IMR-90 (cell line): ENCODE results near the gene FBXO4. TPM values are rescaled to one million over a fixed set of nuclear protein-coding genes. Genes with fewer than 3 reads are reported as not detected.

Experiments used
- polyA plus RNA-seq, 3 experiments: library from polyadenylated mRNA; depleted of rRNA; stranded (reverse); fragments of >200 nt; gene quantifications; 2 replicates each; pipeline ENCODE4 v1.2.3, GENCODE V29; 2012; ENCODE audit warnings: low replicate concordance in 1 of 3
- total RNA-seq: library from RNA; depleted of rRNA; stranded (reverse); fragments of >200 nt; gene quantifications from 2 replicates; pipeline ENCODE4 v1.2.3, GENCODE V29; 2012
- TF ChIP-seq, protein P1 (sequence below): fragments of 150-350 bp; IDR thresholded peaks from 2 replicates; pipeline ENCODE4 v1.6.1; 2017; ENCODE audit warnings: mild to moderate bottlenecking, antibody characterized with exemption, low read length, low read depth

FBXO4 gene
- total and polyA plus RNA-seq, 2 of the 4 experiments (the other 2 are of a cell fraction): 3.5 to 4.1 TPM

DNA sequence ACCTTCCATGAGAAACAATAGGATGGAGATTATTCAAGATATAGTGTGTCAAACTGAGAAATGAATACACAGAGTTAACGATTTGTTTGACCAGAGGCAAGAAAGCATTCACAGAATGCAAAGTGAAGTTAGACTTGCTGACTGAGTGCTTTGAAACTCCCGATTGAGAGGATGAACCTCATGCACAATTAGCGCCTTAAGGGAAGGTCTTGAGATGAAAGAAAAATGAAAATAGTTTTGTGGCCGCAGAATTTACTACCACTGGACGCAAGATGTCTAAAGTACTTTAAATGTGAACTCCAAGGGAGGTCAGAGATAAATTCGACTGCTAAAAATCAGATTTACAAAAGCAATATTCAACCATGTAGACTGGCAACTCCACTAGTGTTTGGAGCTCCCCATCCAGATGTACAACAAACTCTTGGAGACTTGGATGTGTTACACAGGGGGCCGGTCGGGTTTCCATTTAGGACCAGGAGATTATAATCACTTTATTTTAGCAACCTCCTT is 21.6 kb upstream of the FBXO4 start (continued):
- TF ChIP-seq, protein P1, sequence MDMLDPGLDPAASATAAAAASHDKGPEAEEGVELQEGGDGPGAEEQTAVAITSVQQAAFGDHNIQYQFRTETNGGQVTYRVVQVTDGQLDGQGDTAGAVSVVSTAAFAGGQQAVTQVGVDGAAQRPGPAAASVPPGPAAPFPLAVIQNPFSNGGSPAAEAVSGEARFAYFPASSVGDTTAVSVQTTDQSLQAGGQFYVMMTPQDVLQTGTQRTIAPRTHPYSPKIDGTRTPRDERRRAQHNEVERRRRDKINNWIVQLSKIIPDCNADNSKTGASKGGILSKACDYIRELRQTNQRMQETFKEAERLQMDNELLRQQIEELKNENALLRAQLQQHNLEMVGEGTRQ: no peak
